ENCODE measurements around the gene RPP40.
A peak's percentile ranks its signal among the peaks of the same experiment; 100 is the strongest.
"Not testable (repeated sequence)": the region's sequence is repeated elsewhere in the genome, so short reads cannot be mapped to it uniquely, and the experiment has no call there.

The RPP40 gene

DNA sequence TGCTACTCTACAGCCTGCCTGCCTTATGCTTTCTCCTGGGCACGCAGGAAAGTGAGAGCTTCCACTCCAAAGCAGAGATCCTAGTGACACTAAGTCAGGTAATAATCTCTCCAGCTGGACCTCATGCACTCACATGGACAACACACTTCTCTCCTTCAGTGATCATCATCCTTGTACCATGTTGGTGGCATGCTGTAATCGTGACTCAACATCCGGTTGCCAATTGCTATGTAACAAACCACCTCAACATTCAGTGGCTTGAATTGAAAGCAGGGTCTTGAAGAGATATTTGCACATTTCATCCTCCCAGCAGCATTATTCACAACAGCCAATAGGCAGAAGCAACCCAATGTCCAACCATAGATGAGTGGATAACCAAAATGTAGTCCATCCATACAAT is 41.0 kb upstream of the RPP40 start:
- TF ChIP-seq, protein P1, sequence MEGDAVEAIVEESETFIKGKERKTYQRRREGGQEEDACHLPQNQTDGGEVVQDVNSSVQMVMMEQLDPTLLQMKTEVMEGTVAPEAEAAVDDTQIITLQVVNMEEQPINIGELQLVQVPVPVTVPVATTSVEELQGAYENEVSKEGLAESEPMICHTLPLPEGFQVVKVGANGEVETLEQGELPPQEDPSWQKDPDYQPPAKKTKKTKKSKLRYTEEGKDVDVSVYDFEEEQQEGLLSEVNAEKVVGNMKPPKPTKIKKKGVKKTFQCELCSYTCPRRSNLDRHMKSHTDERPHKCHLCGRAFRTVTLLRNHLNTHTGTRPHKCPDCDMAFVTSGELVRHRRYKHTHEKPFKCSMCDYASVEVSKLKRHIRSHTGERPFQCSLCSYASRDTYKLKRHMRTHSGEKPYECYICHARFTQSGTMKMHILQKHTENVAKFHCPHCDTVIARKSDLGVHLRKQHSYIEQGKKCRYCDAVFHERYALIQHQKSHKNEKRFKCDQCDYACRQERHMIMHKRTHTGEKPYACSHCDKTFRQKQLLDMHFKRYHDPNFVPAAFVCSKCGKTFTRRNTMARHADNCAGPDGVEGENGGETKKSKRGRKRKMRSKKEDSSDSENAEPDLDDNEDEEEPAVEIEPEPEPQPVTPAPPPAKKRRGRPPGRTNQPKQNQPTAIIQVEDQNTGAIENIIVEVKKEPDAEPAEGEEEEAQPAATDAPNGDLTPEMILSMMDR (IDR thresholded peaks at IDR 0.05; ENCODE audit: insufficient read depth, low read depth, low read length, missing control alignments): no peak
- no peak for DNase-seq (ENCODE audit: low read depth)
- no peak overlapping the region for H3K4me3 ChIP-seq (ENCODE audit: low read depth, low read length)

- TF ChIP-seq, protein P1 (IDR thresholded peaks at IDR 0.05; ENCODE audit: insufficient read depth, low read depth, low read length, missing control alignments): no peak
- no peak for DNase-seq (ENCODE audit: low read depth)
Observed at GRCh38 chr6:5042436-5042835, 38.6 kb upstream of the RPP40 start.

GRCh38 chr6:5041955-5042354 is 38.1 kb upstream of the RPP40 start:
- TF ChIP-seq, protein P1 (IDR thresholded peaks at IDR 0.05; ENCODE audit: insufficient read depth, low read depth, low read length, missing control alignments): no peak
- DNase-seq (ENCODE audit: low read depth): no peak
- no peak overlapping the region for H3K4me3 ChIP-seq (ENCODE audit: low read depth, low read length)

More at GRCh38 chr6:5042436-5042835, 38.6 kb upstream of the RPP40 start:
- H3K4me3 ChIP-seq (ENCODE audit: low read depth, low read length): no peak overlapping the region

DNA sequence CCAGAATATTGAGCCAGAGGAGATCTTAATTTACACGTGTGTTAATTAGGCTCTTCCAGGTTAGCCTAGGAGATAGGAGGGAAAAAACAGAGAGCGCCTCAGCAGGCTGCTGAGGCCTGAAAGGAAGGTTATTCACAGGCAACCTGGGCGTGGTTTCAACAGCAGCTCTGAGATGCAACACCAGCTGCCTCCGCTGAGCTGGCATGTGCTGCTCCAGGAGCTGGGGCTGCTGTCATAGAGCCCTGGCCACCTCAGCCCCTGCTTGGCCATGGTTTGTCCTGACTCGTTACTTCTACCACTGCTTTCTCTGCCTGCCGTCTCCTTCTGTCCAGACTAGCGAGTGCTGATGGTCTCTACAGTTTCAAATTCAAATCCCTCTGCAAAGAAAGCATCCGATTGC is 32.4 kb upstream of the RPP40 start:
- H3K4me3 ChIP-seq (ENCODE audit: low read depth, low read length): no peak overlapping the region
- peak; percentile 37 for DNase-seq (ENCODE audit: low read depth)
- TF ChIP-seq, protein P1 (IDR thresholded peaks at IDR 0.05; ENCODE audit: insufficient read depth, low read depth, low read length, missing control alignments): no peak

DNA sequence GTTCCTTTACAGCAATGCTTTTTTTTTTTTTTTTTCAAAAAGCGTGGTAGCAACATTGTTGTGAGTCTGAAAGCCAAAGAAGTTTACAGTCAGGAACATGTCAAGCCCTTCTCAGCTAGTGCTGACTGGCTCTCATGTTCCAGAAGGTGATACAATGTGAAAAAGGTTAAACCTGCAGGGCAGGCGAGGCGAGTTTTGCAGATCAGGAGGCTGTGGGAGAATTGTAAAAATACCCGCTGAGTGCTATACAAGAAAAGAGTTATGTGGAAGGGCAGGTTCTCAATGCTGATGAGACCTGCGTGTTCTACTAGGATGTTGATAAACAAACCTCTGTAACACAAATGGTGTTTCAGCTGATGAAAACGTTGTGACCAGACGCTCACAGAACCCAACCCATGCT is 30.9 kb upstream of the RPP40 start:
- DNase-seq (ENCODE audit: low read depth): no peak
- TF ChIP-seq, protein P1 (IDR thresholded peaks at IDR 0.05; ENCODE audit: insufficient read depth, low read depth, low read length, missing control alignments): no peak
- H3K4me3 ChIP-seq (ENCODE audit: low read depth, low read length): no peak overlapping the region

DNA sequence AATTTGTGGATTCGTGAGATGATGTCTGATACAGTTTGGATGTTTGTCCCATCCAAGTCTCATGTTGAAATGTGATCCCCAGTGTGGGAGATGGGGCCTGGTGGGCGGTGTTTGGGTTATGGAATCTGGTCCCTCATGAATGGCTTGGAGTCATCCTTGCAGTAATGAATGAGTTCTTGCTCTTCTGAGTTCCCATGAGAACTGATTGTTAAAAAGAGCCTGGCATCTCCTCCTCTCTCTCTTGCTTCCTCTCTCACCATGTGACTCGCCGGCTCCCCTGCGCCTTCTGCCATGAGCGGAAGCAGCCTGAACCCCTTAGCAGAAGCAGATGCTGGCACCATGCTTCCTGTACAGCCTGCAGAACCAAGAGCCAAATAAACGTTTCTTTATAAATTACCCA is 30.5 kb upstream of the RPP40 start:
- TF ChIP-seq, protein P1 (IDR thresholded peaks at IDR 0.05; ENCODE audit: insufficient read depth, low read depth, low read length, missing control alignments): no peak
- no peak overlapping the region for H3K4me3 ChIP-seq (ENCODE audit: low read depth, low read length)
- no peak for DNase-seq (ENCODE audit: low read depth)

DNA sequence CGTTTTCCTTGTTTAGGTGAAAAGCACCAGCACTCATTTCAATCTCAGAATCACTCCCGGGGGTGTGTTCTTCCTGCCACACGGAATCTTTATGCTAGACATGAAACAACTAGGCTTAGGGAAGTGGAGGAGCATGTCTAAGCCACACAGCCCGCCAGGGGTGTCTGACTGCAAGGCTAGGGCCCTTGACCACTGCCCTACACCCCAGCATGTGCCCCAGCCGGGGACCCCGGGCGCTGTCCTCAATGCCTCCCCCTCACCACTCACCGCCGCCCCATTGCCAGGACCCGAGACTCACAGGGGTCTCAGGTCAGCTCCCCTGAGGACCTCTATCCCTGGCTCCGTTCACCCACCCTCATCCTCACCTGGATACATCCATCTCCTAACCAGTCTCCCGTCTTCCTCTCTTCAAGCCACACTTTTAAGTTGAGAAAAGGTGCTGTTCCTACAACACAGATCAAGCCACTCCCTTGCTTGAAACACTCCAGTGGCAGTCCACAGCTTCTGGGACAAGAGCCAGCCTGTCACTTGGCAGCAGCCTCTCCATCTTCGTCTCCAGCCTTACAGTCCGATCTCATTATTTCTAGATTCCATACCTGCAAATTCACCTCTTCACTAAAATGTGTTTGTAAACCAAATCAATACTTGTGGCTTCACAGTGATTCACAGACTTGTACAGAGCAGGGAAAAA is 29.5 kb upstream of the RPP40 start:
- not testable (repeated sequence) for DNase-seq (ENCODE audit: low read depth); H3K4me3 ChIP-seq (ENCODE audit: low read depth, low read length)

DNA sequence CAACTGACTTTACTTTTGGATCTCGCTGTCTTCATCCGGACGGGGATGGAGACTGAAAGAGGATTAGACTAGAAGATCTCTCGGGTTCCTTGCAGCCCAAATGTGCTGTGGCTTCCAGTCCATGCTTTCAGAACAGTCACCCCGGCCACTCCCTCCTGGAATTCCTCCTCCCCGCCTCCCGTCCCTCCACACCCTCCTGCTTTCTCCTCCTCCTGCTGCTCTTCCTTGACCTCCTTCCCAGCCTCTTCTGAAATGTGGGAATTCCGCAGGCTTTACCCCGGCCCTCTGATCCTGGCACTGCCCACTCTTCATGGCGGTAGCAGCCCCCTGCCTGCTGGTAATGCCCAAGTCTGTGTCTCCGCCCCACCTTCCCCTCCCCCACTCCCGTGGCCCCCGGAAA is 28.9 kb upstream of the RPP40 start:
- not testable (repeated sequence) for DNase-seq (ENCODE audit: low read depth); H3K4me3 ChIP-seq (ENCODE audit: low read depth, low read length)
